Epithelial cell of proximal tubule (primary cell): ENCODE data around the gene SRPK1. TPM values are rescaled to one million over a fixed set of nuclear protein-coding genes. Genes with fewer than 3 reads are reported as not detected.

Experiments
- DNase-seq: peaks from one replicate; pipeline ENCODE4 v3.0.0-alpha.2; 2011; ENCODE audit warnings: low read depth
- H3K4me3 ChIP-seq: 2 replicates; pipeline ENCODE4 v1.5.1; 2011; ENCODE audit warnings: low read depth, mild to moderate bottlenecking, low read length
- CTCF ChIP-seq: conservative IDR thresholded peaks from 2 replicates; pipeline ENCODE4 v1.5.1; 2012; ENCODE audit warnings: low read depth, mild to moderate bottlenecking, low read length
- total RNA-seq: library from RNA; depleted of rRNA; stranded (reverse); fragments of >200 nt; gene quantifications from 2 replicates; pipeline ENCODE4 v1.2.3, GENCODE V29; 2015

Gene SRPK1
- total RNA-seq, 1 donor from 2014 or later = 103 TPM

DNA sequence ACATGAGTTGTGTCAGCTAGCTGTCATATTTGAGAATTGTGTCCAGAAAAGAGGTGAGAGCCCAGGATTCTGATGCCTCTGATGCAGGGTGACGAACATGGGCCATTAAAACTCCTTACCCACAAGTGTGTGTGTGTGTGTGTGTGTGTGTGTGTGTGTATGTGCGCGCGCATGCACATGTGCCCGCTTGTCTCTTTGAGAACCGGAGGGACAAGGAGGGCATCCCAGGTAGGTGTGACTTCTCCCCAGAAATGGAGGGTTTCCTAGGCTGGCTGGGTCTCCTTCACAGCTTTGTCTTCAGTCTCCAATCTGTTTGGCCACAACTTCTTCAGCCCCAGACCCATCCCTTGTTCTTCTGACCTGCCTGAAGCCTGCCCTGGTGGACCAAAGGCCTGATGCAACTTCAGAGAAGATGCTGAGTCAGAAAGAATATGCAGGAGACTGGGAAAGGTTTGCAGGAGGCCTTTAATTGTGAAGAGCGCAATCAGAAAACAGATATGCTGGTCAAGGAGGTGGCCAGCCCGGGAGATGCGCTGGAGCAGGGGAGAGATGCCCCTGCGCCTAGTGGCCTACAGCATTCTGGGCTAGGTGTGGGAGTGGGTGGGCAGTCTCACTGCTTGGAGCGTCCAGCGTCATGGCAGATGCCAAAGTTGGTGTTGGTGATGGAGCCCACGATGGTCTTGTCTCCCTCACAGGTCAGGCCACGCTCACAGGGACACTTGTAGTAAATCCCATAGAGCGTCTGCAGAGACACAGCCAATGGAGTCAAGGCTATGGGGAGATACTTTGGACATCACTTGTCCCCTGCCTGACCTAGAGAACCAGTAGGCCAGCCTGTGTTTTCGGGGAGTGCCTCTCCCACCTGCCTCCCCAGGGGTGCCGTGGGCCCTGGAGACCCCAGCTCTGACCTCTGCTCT lies 126.1 kb downstream of the SRPK1 start:
- TF ChIP-seq CTCF = no peak
- DNase-seq = no peak
- H3K4me3 ChIP-seq = no peak overlapping the region

GRCh38 chr6:35790683-35791082 lies 130.2 kb downstream of the SRPK1 start:
- DNase-seq = no peak
- no peak for TF ChIP-seq CTCF
- H3K4me3 ChIP-seq = no peak overlapping the region

GRCh38 chr6:35788423-35788982 lies 132.4 kb downstream of the SRPK1 start:
- DNase-seq = no peak
- TF ChIP-seq CTCF = no peak
- H3K4me3 ChIP-seq = no peak overlapping the region

GRCh38 chr6:35787266-35788218 lies 133.4 kb downstream of the SRPK1 start:
- TF ChIP-seq CTCF = no peak
- peak overlapping the region; percentile 23 for H3K4me3 ChIP-seq

GRCh38 chr6:35786810-35787209 lies 134.1 kb downstream of the SRPK1 start:
- no peak for DNase-seq
- peak overlapping the region; percentile 23 for H3K4me3 ChIP-seq
- TF ChIP-seq CTCF = no peak

More at GRCh38 chr6:35787266-35788218, 133.4 kb downstream of the SRPK1 start:
- no peak for DNase-seq

DNA sequence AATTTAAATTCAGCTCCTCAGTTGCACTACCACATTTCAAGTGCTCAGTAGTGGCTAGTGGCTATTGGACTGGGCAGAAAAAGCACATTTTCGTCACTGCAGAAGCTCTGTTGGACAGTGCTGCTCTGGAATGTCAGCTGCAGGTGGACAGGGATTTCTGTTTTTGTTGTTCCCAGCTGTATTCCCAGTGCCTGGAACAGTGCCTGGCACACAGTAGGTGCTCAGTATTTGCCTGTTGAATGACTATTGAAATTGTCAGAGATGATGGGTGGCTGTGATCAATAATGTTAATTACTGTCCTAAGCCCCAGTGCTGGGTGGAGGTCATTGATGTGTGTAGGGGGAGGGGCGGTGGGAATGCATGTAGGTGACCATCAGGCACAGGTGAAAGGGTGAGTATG lies 134.6 kb downstream of the SRPK1 start:
- TF ChIP-seq CTCF = no peak
- H3K4me3 ChIP-seq = no peak overlapping the region
- DNase-seq = no peak
